ENCODE measurements around the gene CC2D1A.
"Not testable (repeated sequence)": the region's sequence is repeated elsewhere in the genome, so short reads cannot be mapped to it uniquely, and the experiment has no call there.

Gene CC2D1A

GRCh38 chr19:13962699-13963602 lies 57.0 kb downstream of the CC2D1A start:
- DNase-seq (ENCODE audit: low read depth in 2 of 2), result no peak

GRCh38 chr19:13963603-13964105 lies 57.7 kb downstream of the CC2D1A start:
- no peak for DNase-seq (ENCODE audit: low read depth in 2 of 2)

- no peak for DNase-seq (ENCODE audit: low read depth in 2 of 2)
These were observed 58.8 kb downstream of the CC2D1A start for GRCh38 chr19:13964776-13965175.

GRCh38 chr19:13965377-13965896 lies 59.4 kb downstream of the CC2D1A start:
- no peak for DNase-seq (ENCODE audit: low read depth in 2 of 2)

- no peak for DNase-seq (ENCODE audit: low read depth in 2 of 2)
These were observed 60.1 kb downstream of the CC2D1A start for GRCh38 chr19:13965926-13966683.

GRCh38 chr19:13966684-13967128 lies 60.7 kb downstream of the CC2D1A start:
- DNase-seq (ENCODE audit: low read depth in 2 of 2), result no peak

GRCh38 chr19:13967206-13967605 lies 61.2 kb downstream of the CC2D1A start:
- DNase-seq (ENCODE audit: low read depth in 2 of 2), result not testable (repeated sequence)

- no peak for DNase-seq (ENCODE audit: low read depth in 2 of 2)
These were observed 62.5 kb downstream of the CC2D1A start for GRCh38 chr19:13968383-13968935.

GRCh38 chr19:13968999-13969398 lies 63.0 kb downstream of the CC2D1A start:
- no peak for DNase-seq (ENCODE audit: low read depth in 2 of 2)

GRCh38 chr19:13969897-13970296 lies 63.9 kb downstream of the CC2D1A start:
- DNase-seq (ENCODE audit: low read depth in 2 of 2), result no peak

- DNase-seq (ENCODE audit: low read depth in 2 of 2), result not testable (repeated sequence)
These were observed 65.9 kb downstream of the CC2D1A start for GRCh38 chr19:13971868-13972267.

- no peak for DNase-seq (ENCODE audit: low read depth in 2 of 2)
These were observed 66.6 kb downstream of the CC2D1A start for GRCh38 chr19:13972368-13973155.

GRCh38 chr19:13973479-13973878 lies 67.5 kb downstream of the CC2D1A start:
- not testable (repeated sequence) for DNase-seq (ENCODE audit: low read depth in 2 of 2)

GRCh38 chr19:13974073-13974472 lies 68.1 kb downstream of the CC2D1A start:
- peak in 1 of 2 donors; percentile 30 for DNase-seq (ENCODE audit: low read depth in 2 of 2)

GRCh38 chr19:13975870-13976269 lies 69.9 kb downstream of the CC2D1A start:
- DNase-seq (ENCODE audit: low read depth in 2 of 2), result no peak

GRCh38 chr19:13976446-13976845 lies 70.4 kb downstream of the CC2D1A start:
- DNase-seq (ENCODE audit: low read depth in 2 of 2), result no peak

- DNase-seq (ENCODE audit: low read depth in 2 of 2), result no peak
These were observed 71.8 kb downstream of the CC2D1A start for GRCh38 chr19:13977803-13978202.

GRCh38 chr19:13978351-13979243 lies 72.6 kb downstream of the CC2D1A start:
- DNase-seq (ENCODE audit: low read depth in 2 of 2), result peak in 1 of 2 donors; percentile 43

- DNase-seq (ENCODE audit: low read depth in 2 of 2), result no peak
These were observed 73.2 kb downstream of the CC2D1A start for GRCh38 chr19:13979244-13979615.

- no peak for DNase-seq (ENCODE audit: low read depth in 2 of 2)
These were observed 73.7 kb downstream of the CC2D1A start for GRCh38 chr19:13979686-13980085.
